DOHH2 (cell line): ENCODE measurements around the gene IGF1R.

Experiments used
- H3F3A ChIP-seq: fragments of 200-600 bp; sonication (generic), shearing (Covaris generic); 2 replicates; pipeline ENCODE4 v1.6.0; 2016; ENCODE audit warnings: antibody characterized with exemption, mild to moderate bottlenecking; ENCODE audit not compliant: control insufficient read depth, insufficient read depth
- H3K27ac ChIP-seq: fragments of 200-600 bp; sonication (generic); 2 replicates; pipeline ENCODE4 v1.5.1; 2014; ENCODE audit warnings: low read depth, mild to moderate bottlenecking, low read length, moderate library complexity
- H3K27me3 ChIP-seq: fragments of 200-600 bp; sonication (generic); 2 replicates; pipeline ENCODE4 v1.6.1; 2014; ENCODE audit warnings: mild to moderate bottlenecking, low read length, mixed read lengths; ENCODE audit not compliant: control insufficient read depth
- H3K36me3 ChIP-seq: fragments of 200-600 bp; sonication (generic); 2 replicates; pipeline ENCODE4 v1.6.1; 2014; ENCODE audit warnings: mild to moderate bottlenecking, low read length, moderate library complexity, mixed read lengths; ENCODE audit not compliant: control insufficient read depth
- H3K4me1 ChIP-seq: fragments of 200-600 bp; sonication (generic); 2 replicates; pipeline ENCODE4 v1.6.1; 2014; ENCODE audit warnings: mild to moderate bottlenecking, low read length, mixed read lengths; ENCODE audit not compliant: control insufficient read depth
- H3K4me2 ChIP-seq: fragments of 200-600 bp; sonication (generic); 2 replicates; pipeline ENCODE4 v1.6.0; 2014; ENCODE audit warnings: mild to moderate bottlenecking, low read length, moderate library complexity
- H3K4me3 ChIP-seq: fragments of 200-600 bp; sonication (generic); 2 replicates; pipeline ENCODE4 v1.5.1; 2014; ENCODE audit warnings: mild to moderate bottlenecking, low read length, mixed read lengths
- H3K79me2 ChIP-seq: fragments of 200-600 bp; sonication (generic); 2 replicates; pipeline ENCODE4 v1.6.1; 2014; ENCODE audit warnings: mild to moderate bottlenecking, low read length, mixed read lengths; ENCODE audit not compliant: control insufficient read depth
- H3K9me2 ChIP-seq: fragments of 200-600 bp; sonication (generic); replicated peaks from 2 replicates; pipeline ENCODE4 v1.6.1; 2014; ENCODE audit warnings: mild to moderate bottlenecking, low read length, mixed read lengths; ENCODE audit not compliant: control insufficient read depth
- H3K9me3 ChIP-seq: fragments of 200-600 bp; sonication (generic); 2 replicates; pipeline ENCODE4 v1.6.1; 2014; ENCODE audit warnings: antibody characterized with exemption, low read length, mixed read lengths; ENCODE audit not compliant: control insufficient read depth, insufficient read depth
- H4K20me1 ChIP-seq: fragments of 200-600 bp; sonication (generic); 2 replicates; pipeline ENCODE4 v1.6.0; 2014; ENCODE audit warnings: low read depth, mild to moderate bottlenecking, antibody characterized with exemption, low read length, moderate library complexity; ENCODE audit not compliant: control insufficient read depth, insufficient read depth
- CTCF ChIP-seq: fragments of 200-600 bp; sonication (generic); IDR thresholded peaks from one replicate; pipeline ENCODE4 v1.5.1; 2014; ENCODE audit warnings: antibody characterized with exemption, mild to moderate bottlenecking, low read depth, low read length; ENCODE audit not compliant: poor library complexity, severe bottlenecking
- EZH2phosphoT487 ChIP-seq: fragments of 200-600 bp; sonication (generic); IDR thresholded peaks from 2 replicates; pipeline ENCODE4 v1.6.1; 2017; ENCODE audit warnings: borderline replicate concordance, mild to moderate bottlenecking, antibody characterized with exemption, low read length, moderate library complexity, mixed read lengths

IGF1R gene

GRCh38 chr15:98841419-98841970 is 193.2 kb downstream of the IGF1R start:
- TF ChIP-seq CTCF (no peak), EZH2phosphoT487 (no peak)
- no peak overlapping the region for H3K27ac ChIP-seq
- H3K79me2 ChIP-seq = no peaks in the 10 kb centered on the region
- no peaks in the 10 kb centered on the region for H3K36me3 ChIP-seq
- no peaks in the 10 kb centered on the region for H3K9me3 ChIP-seq
- no peaks in the 10 kb centered on the region for H3F3A ChIP-seq
- H3K4me2 ChIP-seq = no peak overlapping the region
- no peaks in the 10 kb centered on the region for H3K27me3 ChIP-seq
- H4K20me1 ChIP-seq = no peaks in the 10 kb centered on the region
- no peaks in the 10 kb centered on the region for H3K9me2 ChIP-seq
- peaks cover 4% of the 10 kb centered on the region; the same call in 1 of the 2 replicates for H3K4me1 ChIP-seq
- H3K4me3 ChIP-seq = no peak overlapping the region

- TF ChIP-seq EZH2phosphoT487 (no peak), CTCF (no peak)
- no peaks in the 10 kb centered on the region for H4K20me1 ChIP-seq
Measured at GRCh38 chr15:98842192-98842972, 194.0 kb downstream of the IGF1R start.

GRCh38 chr15:98842973-98843285 is 194.6 kb downstream of the IGF1R start:
- Histone ChIP-seq H4K20me1 (no peaks in the 10 kb centered on the region), H3K9me3 (no peaks in the 10 kb centered on the region), H3K27me3 (no peaks in the 10 kb centered on the region), H3F3A (no peaks in the 10 kb centered on the region), H3K4me2 (no peak overlapping the region), H3K4me1 (peaks cover 4% of the 10 kb centered on the region; the same call in 1 of the 2 replicates), H3K79me2 (no peaks in the 10 kb centered on the region), H3K4me3 (no peak overlapping the region), H3K9me2 (no peaks in the 10 kb centered on the region), H3K36me3 (no peaks in the 10 kb centered on the region), H3K27ac (no peak overlapping the region)
- TF ChIP-seq CTCF (no peak), EZH2phosphoT487 (no peak)

More at GRCh38 chr15:98842192-98842972, 194.0 kb downstream of the IGF1R start:
- H3K36me3 ChIP-seq = no peaks in the 10 kb centered on the region
- no peaks in the 10 kb centered on the region for H3K9me2 ChIP-seq
- H3F3A ChIP-seq = no peaks in the 10 kb centered on the region
- H3K27me3 ChIP-seq = no peaks in the 10 kb centered on the region
- no peaks in the 10 kb centered on the region for H3K79me2 ChIP-seq
- H3K9me3 ChIP-seq = no peaks in the 10 kb centered on the region
- no peak overlapping the region for H3K4me2 ChIP-seq
- peaks cover 4% of the 10 kb centered on the region; the same call in 1 of the 2 replicates for H3K4me1 ChIP-seq
- H3K27ac ChIP-seq = no peak overlapping the region
- H3K4me3 ChIP-seq = no peak overlapping the region
